ENCODE results near the gene SCO1.
"Not testable (repeated sequence)": the region's sequence is repeated elsewhere in the genome, so short reads cannot be mapped to it uniquely, and the experiment has no call there.

SCO1 gene

GRCh38 chr17:10697092-10698081 lies at the start of gene SCO1, which contains the start of gene ADPRM:
Gene SCO1, minus strand, starts transcription at chr17:10697533. Its CDS starts 26 bp downstream, at chr17:10697507.
Gene ADPRM, plus strand, starts transcription at chr17:10697594. Its CDS starts 7,333 bp downstream, at chr17:10704927.
- peak; percentile 97 for DNase-seq

GRCh38 chr17:10745231-10745630 lies 47.9 kb upstream of the SCO1 start:
- no peak for DNase-seq

DNA sequence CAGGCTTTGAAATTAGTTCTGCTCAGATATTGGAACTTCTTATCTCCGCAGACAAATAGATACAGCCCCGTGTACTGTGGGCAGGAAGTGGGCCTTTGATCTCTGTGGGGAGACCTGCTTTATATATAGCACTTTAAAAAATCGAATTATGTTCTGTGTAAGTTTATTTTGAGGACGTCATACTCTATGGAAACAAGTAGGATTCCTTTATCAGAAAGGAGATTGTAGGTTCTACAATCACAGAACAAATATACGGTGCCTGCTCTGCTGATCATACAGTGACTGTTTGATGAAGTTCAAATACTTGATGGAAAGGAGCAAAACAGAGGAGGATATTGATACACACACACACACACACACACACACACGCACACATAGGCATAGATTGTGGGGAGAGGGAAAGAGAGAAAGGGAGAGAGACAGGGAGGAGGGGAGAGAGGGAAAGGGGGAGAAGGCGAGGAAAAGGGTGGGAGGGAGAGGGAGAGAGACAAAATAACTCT lies 47.2 kb upstream of the SCO1 start:
- DNase-seq, result no peak

GRCh38 chr17:10743316-10744009 lies 46.1 kb upstream of the SCO1 start:
- DNase-seq, result no peak

GRCh38 chr17:10742431-10742830 lies 45.1 kb upstream of the SCO1 start:
- DNase-seq, result no peak

- DNase-seq, result no peak
Observed at GRCh38 chr17:10741416-10742135, 44.2 kb upstream of the SCO1 start.

- no peak for DNase-seq
Observed at GRCh38 chr17:10739386-10739785, 42.1 kb upstream of the SCO1 start.

DNA sequence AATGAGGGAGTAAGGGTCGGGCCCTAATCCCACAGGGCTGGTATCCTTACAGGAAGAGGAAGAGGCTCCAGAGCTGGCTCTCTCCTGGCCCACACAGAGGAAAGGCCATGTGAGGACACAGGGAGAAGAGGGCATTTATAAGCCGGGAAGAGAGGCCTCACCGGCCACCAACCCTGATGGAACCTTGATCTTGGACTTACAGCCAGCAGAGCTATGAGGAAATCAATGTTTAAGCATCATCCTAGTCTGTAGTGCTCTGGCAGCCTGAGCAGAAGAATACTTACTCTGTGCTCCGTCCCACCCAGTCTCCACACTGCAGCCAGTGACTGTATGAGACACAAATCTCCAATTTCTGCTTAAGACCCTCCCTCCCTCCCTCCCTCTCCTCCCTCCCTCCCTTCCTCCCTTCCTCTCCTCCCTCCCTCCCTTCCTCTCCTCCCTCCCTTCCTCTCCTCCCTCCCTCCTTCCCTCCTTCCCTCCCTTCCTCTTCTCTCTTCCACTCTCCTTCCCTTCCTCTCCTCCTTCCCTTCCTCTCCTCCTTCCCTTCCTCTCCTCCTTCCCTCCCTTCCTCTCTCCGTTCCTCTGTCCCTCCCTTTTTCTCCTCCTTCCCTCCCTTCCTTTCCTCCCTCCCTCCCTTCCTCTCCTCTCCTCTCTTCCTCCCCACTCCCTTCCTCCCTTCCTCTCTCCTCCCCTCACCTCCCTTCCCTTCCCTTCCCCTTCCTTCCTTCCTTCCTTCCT lies 41.4 kb upstream of the SCO1 start:
- DNase-seq, result no peak

DNA sequence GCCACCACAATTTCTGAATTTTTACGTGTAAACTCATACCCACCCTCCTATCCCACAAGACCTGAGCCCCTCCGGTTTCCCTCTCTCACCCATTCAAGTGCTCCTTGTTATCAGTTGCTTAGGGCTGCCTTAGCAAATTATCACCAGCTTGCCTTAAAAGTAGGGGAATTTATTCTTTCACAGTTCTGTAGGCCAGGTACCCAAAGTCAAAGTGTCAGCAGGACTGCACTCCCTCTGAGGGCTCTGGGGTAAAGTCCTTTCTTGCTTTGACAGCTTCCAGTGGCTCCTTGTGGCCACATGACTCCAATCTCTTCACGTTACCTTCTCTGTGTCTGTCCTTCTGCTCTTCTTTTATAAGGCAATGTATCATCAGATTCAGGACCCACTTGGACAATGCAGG lies 40.4 kb upstream of the SCO1 start:
- no peak for DNase-seq

DNA sequence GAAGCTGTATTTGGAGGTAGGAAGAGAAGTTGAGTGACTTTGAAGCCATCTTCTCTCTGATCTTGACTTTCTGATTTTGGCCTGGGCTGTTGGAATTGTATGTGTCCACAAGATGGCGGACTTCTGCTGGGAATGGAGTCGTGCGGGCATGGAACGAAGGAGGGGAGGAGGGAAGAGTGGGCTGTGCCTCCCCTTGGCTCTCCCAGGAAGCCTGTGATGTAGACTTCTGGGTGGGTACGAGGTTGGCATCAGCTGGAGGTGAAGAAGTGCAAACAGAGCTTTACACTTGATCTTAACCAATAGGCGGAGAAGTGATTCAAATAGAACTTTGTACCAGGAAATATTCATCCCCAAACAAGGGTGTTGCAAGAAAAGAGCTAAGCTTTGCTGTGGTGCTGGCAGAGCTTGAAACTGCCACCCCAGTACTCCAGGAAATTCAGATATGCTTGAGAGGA lies 39.9 kb upstream of the SCO1 start:
- no peak for DNase-seq

DNA sequence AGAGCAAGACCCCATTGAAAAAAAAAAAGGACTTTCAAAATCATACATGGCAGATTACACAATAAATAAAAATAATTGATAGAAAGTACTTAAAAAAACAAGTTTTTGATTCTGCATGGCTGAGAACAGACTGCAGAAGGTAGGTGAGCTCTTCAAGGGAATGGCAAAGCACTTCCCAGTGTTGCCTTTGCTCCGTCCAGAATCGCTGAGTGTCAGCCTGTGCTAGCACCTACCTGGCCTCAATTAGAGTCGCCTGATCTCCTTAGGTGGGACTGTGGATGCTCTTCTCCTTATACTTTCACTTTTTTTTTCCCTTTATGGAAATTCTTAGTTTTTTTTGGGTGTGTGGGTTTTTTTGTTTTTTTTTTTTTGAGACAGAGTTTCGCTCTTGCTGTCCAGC lies 38.5 kb upstream of the SCO1 start:
- DNase-seq, result no peak

DNA sequence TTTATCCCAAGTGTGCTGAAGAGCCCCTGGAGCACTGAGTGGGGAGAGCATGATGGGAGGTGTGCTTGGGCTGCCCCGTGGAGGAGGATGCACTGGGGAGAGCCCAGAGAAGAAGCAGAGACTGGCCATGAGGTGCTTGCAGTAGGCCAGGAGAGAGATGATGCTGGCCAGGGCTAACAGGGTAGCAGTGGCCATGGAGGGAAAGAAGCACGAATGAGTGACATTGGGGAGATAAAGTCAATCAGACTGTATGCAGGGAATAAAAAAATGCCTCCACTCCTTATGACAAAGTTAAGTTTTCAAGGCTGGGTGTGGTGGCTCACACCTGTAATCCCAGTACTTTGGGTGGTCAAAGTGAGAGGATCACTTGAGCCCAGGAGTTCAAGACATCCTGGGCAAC lies 37.9 kb upstream of the SCO1 start:
- DNase-seq, result no peak

GRCh38 chr17:10733666-10734065 lies 36.3 kb upstream of the SCO1 start:
- DNase-seq, result no peak

GRCh38 chr17:10732121-10732520 lies 34.8 kb upstream of the SCO1 start:
- not testable (repeated sequence) for DNase-seq

DNA sequence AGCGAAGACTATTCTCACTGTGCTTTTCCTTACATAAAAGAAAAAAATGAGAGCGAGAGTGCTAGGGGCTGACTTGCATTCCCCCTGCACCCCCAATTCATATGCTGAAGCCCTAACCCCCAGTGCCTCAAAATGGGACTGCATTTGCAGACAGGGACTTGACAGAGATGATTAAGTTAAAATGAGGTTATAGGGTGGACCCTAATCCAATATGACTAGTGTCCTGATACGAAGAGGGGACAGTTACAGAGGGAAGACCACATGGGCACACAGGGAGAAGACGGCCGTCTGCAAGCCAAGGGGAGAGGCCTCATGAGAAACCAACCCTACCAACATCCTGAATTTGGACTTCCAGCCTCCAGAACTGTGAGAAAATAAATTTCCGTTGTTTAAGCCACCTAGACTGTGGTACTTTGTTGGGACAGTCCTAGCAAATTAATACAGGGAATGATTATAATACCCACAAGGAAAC lies 34.1 kb upstream of the SCO1 start:
- no peak for DNase-seq

- not testable (repeated sequence) for DNase-seq
Observed at GRCh38 chr17:10730247-10730646, 32.9 kb upstream of the SCO1 start.

- DNase-seq, result peak; percentile 72
Observed at GRCh38 chr17:10729334-10730193, 32.2 kb upstream of the SCO1 start, which contains the start of gene TMEM220. Gene TMEM220, minus strand, starts transcription at chr17:10730023. Its CDS starts 172 bp downstream, at chr17:10729851.

DNA sequence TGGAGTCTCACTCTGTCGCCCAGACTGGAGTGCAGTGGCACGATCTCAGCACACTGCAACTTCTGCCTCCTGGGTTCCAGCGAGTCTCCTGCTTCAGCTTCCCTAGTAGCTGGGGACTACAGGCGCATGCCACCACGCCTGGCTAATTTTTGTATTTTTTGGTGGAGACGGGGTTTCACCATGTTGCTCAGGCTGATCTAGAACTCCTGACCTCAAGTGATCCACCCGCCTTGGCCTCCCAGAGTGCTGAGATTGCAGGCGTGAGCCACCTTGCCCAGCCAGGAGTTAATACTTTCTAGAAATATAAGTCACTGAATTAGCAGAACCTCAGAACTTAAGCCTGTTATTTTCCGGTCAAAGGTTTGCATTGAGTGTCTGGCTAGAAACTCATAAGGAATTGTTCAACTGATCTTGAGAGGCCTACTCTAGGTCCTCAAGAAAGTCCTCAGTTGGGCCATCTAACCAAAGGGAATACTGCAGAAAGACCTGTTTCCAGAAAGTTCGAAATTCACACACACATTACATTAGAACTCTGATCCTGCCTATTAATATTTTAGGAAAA lies 31.1 kb upstream of the SCO1 start:
- DNase-seq, result no peak

GRCh38 chr17:10727192-10727591 lies 29.9 kb upstream of the SCO1 start:
- no peak for DNase-seq

- DNase-seq, result no peak
Observed at GRCh38 chr17:10726196-10726595, 28.9 kb upstream of the SCO1 start.

- no peak for DNase-seq
Observed at GRCh38 chr17:10725262-10725661, 27.9 kb upstream of the SCO1 start.
